ENCODE data around the gene UST. TPM values are rescaled to one million over a fixed set of nuclear protein-coding genes. Genes with fewer than 3 reads are reported as not detected.

UST gene
- total and polyA plus RNA-seq, 8 donors: 3.7 to 20.9 (median 8.6) TPM

GRCh38 chr6:148887181-148887580 lies 140.4 kb downstream of the UST start:
- WGBS, 2 donors: 36 to 65% methylated on average over 3 of the region's 3 CpGs
- peaks cover 4 to 23% (median 18%) of the 10 kb centered on the region in 3 donors for H3K4me1 ChIP-seq
- H3K4me3 ChIP-seq: no peak overlapping the region
- ATAC-seq (peak; percentile 87 to 93 (median 90)), FAIRE-seq (no peak), DNase-seq (peak; percentile 62 to 83 (median 76))
- intact Hi-C loops (cut with DNase I): no loop called here
- H3K9me3 ChIP-seq: peaks cover 0 to 3% (median 0%) of the 10 kb centered on the region in 4 donors
- no peaks in the 10 kb centered on the region for H3K27me3 ChIP-seq
- TF ChIP-seq, protein P1, sequence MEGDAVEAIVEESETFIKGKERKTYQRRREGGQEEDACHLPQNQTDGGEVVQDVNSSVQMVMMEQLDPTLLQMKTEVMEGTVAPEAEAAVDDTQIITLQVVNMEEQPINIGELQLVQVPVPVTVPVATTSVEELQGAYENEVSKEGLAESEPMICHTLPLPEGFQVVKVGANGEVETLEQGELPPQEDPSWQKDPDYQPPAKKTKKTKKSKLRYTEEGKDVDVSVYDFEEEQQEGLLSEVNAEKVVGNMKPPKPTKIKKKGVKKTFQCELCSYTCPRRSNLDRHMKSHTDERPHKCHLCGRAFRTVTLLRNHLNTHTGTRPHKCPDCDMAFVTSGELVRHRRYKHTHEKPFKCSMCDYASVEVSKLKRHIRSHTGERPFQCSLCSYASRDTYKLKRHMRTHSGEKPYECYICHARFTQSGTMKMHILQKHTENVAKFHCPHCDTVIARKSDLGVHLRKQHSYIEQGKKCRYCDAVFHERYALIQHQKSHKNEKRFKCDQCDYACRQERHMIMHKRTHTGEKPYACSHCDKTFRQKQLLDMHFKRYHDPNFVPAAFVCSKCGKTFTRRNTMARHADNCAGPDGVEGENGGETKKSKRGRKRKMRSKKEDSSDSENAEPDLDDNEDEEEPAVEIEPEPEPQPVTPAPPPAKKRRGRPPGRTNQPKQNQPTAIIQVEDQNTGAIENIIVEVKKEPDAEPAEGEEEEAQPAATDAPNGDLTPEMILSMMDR (IDR thresholded peaks at IDR 0.05): no peak
- H3K27ac ChIP-seq: peak overlapping the region in 1 of 4 donors; percentile 30
- H3K36me3 ChIP-seq: no peaks in the 10 kb centered on the region

GRCh38 chr6:148888856-148889255 lies 142.0 kb downstream of the UST start:
- Histone ChIP-seq H3K9me3 (no peaks in the 10 kb centered on the region), H3K36me3 (no peaks in the 10 kb centered on the region), H3K4me3 (no peak overlapping the region), H3K4me1 (peaks cover 4 to 23% (median 18%) of the 10 kb centered on the region in 3 donors), H3K27ac (no peak overlapping the region), H3K27me3 (no peaks in the 10 kb centered on the region)
- FAIRE-seq (no peak), ATAC-seq (no peak), DNase-seq (no peak)
- TF ChIP-seq, protein P1 (IDR thresholded peaks at IDR 0.05): no peak
- 66 to 75% methylated on average over 3 of the region's 3 CpGs for WGBS, 2 donors
- intact Hi-C loops (cut with DNase I): no loop called here

DNA sequence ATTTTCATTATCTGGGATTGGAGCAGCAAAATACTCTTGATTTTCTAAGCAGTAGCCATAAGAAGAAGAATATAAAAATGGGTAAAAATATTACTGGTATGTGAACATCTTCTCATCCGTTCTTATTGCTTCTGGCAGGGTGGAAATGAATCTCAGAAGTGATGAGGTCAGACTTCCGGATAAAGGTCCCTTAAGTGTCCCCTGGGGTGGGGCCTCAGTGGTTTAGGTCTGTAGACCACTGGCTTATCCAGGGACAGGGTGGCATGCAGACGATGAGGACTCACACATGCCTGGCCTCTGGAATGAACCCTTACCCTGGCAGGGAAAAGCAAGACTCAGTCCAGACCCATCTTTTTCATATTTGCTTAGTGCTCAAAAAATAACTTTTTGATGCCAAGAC lies 143.3 kb downstream of the UST start:
- H3K9me3 ChIP-seq: no peaks in the 10 kb centered on the region
- no peak for FAIRE-seq
- H3K27ac ChIP-seq: no peak overlapping the region
- WGBS, 2 donors: 82 to 87% methylated on average over 3 of the region's 3 CpGs
- no peaks in the 10 kb centered on the region for H3K27me3 ChIP-seq
- TF ChIP-seq, protein P1 (IDR thresholded peaks at IDR 0.05): no peak
- intact Hi-C loops (cut with DNase I): no loop called here
- H3K36me3 ChIP-seq: no peaks in the 10 kb centered on the region
- no peak overlapping the region for H3K4me3 ChIP-seq
- ATAC-seq: no peak
- no peak for DNase-seq
- peaks cover 4 to 23% (median 18%) of the 10 kb centered on the region in 3 donors for H3K4me1 ChIP-seq

GRCh38 chr6:148890652-148891404 lies 144.0 kb downstream of the UST start:
- FAIRE-seq: no peak
- no peaks in the 10 kb centered on the region for H3K36me3 ChIP-seq
- no peaks in the 10 kb centered on the region for H3K27me3 ChIP-seq
- WGBS, 2 donors: 67% methylated on average over 13 of the region's 13 CpGs
- no peak overlapping the region for H3K4me3 ChIP-seq
- TF ChIP-seq, protein P1 (IDR thresholded peaks at IDR 0.05): no peak
- H3K27ac ChIP-seq: no peak overlapping the region
- DNase-seq: no peak
- peaks cover 4 to 23% (median 18%) of the 10 kb centered on the region in 3 donors for H3K4me1 ChIP-seq
- ATAC-seq: no peak
- H3K9me3 ChIP-seq: no peaks in the 10 kb centered on the region
- intact Hi-C loops (cut with DNase I): no loop called here

GRCh38 chr6:148891405-148891783 lies 144.6 kb downstream of the UST start:
- intact Hi-C loops (cut with DNase I): no loop called here
- 43 to 45% methylated on average over 1 of the region's 1 CpG for WGBS, 2 donors
- TF ChIP-seq, protein P1 (IDR thresholded peaks at IDR 0.05): no peak
- no peak for DNase-seq
- Histone ChIP-seq H3K4me1 (peaks cover 4 to 19% (median 17%) of the 10 kb centered on the region in 3 donors), H3K9me3 (no peaks in the 10 kb centered on the region), H3K36me3 (no peaks in the 10 kb centered on the region), H3K27me3 (no peaks in the 10 kb centered on the region), H3K4me3 (no peak overlapping the region), H3K27ac (no peak overlapping the region)
- FAIRE-seq: no peak
- peak; percentile 34 to 72 (median 65) for ATAC-seq
